Hematopoietic multipotent progenitor cell treated with erythropoietin and hydrocortisone succinate and interleukin-3 and kit ligand, for 4 days (in vitro differentiated cells): Measurements from ENCODE around the gene HS6ST3.

ENCODE experiments used
- DNase-seq: peaks from one replicate; pipeline ENCODE4 v3.0.0-alpha.2; 2015

The HS6ST3 gene

GRCh38 chr13:96804174-96804573 is 714.3 kb downstream of the HS6ST3 start:
- no peak for DNase-seq

DNA sequence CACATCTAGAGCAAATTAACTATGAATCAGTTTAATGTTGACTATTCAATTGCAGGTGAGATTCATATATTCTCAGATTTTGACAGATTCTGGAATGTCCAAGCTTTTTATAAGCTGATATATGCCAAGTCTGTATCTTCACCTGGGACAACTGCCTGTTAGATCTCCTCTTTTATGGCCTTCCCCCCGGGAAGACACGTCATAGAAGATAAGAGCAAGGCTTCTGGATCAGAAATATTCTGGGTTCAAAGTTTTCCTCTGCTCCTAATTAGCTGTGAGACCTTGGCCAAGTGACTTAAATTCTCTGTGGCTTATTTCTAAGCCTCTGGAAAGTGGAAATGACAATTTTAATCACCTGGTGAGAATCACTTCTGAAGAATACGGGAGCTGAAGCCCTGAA is 716.8 kb downstream of the HS6ST3 start:
- DNase-seq, result no peak

- DNase-seq, result no peak
These were observed 719.6 kb downstream of the HS6ST3 start for GRCh38 chr13:96809366-96810096.

GRCh38 chr13:96810104-96810503 is 720.2 kb downstream of the HS6ST3 start:
- no peak for DNase-seq

- no peak for DNase-seq
These were observed 721.1 kb downstream of the HS6ST3 start for GRCh38 chr13:96811049-96811448.

GRCh38 chr13:96816261-96816660 is 726.4 kb downstream of the HS6ST3 start:
- no peak for DNase-seq

DNA sequence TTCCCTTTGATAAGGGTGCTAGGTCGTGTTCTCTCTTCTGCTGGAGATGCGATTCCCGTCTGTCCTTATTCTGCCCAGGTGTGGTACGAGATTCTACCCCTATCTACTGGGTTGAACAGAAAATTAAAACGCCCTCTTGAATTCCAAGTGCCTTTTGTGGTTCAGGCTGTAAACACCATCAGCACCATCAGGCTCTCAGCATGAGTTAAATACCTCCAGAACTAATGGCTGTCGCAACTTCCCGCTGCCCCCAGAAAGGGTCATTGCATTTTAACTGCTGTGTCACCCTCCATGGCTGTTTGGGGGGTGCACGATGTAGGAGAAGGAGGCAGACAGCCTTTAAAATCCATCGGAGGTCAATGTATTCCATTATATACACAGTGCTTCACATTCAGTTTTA is 727.0 kb downstream of the HS6ST3 start:
- no peak for DNase-seq

GRCh38 chr13:96817336-96817941 is 727.5 kb downstream of the HS6ST3 start:
- peak; percentile 48 for DNase-seq

DNA sequence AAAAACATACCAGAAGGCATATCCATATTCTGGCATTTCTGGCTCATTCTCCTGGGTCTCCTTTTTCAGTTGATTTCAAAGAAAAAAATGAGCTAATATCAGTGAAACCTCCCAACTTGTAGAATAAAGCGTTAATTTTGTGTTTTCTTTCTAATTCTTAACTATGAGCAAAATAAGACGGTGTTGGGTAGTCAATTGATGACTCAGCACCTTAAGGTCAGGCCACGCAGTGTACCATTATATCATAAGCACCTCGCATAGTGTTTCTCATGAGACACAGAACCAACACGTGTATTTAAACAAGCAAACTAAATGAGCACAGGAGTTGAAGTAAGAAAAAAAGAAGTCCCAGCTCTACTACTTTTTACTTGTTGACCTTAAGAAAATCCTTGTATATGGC is 729.5 kb downstream of the HS6ST3 start:
- no peak for DNase-seq

DNA sequence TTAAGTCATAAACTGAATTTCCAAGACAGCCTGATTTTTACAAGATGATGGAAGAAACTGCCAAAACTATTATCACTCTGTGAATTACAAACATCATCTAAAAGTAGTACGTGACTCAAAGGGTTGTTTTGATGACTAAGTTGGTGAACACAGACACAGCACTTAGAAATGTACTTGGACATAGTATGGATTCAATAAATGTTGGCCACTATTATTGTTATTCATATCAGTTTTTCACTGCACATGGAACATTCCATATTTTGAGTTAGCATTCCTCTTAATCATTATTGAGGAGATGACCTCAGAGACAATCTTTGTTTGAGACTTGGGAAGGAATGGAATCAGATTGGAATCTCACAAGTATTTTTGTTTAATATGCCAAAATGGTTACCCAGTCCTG is 731.5 kb downstream of the HS6ST3 start:
- no peak for DNase-seq

- no peak for DNase-seq
These were observed 732.1 kb downstream of the HS6ST3 start for GRCh38 chr13:96821971-96822370.

DNA sequence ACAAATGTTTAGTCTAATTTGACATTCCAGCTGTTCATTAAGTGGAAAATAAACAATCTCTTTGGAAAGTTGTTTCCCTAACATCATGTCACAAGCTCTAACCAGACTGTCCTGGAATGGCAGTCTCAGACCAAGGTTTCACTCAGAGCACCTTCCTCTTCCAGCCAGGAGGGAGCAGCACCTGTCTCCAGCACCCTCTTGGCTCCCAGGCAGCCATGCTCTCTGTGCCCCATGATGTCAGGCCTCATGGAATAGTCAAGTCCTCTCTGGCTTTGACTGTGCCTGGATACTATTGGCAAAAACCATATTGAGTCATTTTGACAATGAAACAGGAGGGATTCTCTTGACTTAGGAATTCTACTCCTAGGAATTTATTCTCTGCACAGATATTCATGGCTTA is 733.0 kb downstream of the HS6ST3 start:
- peak; percentile 26 for DNase-seq

DNA sequence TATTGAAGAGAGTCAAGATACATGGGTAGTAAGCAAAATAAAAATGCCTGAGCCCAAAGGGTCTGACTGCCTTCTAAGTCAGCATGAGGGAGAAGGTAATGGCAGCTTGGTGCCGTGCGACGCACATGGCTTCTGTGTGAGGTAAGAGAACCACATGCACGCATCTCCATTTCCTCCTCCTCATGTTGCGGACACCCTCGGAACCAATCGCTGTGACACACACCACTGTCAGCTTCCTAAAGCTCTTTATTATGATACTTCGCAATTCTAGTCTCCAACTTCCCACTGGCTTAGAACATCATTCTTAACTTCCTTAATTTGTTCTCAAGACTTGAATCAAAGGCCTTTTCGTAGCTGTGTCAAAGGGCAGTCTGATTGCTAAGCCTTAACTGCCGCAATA is 734.2 kb downstream of the HS6ST3 start:
- DNase-seq, result peak; percentile 37

DNA sequence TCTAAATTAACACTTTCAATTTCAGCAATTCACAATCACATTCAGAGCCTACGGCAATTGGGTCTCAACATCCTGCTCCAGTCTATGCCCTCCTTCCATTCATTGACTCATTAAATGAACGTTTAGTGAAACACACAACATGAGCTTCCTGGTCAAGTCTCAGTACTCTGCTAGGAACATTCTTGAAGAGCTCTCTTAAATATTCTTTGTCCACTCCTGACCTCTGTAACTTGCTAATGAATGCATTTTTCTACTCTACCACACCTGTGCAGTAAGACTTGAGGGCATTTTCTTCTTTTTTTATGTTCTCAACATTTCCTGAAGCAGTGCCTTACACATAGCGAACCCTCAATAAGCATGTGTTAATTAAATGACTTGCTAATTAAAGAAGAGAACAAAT is 735.7 kb downstream of the HS6ST3 start:
- DNase-seq, result no peak

DNA sequence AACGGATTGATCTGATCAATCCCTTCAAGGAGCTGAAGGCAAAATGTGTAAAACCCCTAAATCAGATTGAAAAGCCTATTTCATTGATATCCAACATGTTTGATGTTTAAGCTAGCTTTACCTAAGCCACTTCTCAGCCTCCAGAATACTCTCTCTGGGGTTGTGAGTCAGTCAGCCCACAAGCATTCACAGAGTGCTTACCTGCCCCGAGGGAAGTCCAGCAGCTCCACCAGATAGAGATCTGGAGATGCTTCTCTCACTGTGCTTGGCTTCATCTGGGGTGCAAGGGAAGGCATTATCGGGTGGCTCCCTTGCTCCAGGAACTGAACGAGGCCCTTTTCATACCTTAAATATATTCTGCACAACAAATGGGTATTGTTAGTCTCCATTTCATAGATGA is 744.7 kb downstream of the HS6ST3 start:
- DNase-seq, result no peak

DNA sequence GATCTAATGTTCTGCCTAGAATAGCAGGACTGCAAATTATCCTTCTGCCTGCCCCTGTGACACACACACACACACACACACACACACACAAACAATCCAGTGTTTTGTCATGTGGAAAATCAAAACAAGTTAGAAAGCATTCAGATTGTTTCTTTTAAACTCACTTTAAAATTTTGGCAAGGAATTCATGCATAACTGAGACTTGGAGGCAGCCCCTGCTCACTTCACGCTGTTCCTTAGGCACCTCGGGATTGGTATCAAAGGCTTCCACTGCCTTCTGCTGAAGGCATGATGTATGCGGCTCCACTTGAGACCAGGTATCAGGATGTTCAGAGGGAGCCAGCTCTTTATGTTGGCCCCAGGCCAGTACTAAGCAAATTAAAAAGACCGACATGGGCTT is 745.6 kb downstream of the HS6ST3 start:
- DNase-seq, result no peak

GRCh38 chr13:96836733-96837132 is 746.8 kb downstream of the HS6ST3 start:
- no peak for DNase-seq

DNA sequence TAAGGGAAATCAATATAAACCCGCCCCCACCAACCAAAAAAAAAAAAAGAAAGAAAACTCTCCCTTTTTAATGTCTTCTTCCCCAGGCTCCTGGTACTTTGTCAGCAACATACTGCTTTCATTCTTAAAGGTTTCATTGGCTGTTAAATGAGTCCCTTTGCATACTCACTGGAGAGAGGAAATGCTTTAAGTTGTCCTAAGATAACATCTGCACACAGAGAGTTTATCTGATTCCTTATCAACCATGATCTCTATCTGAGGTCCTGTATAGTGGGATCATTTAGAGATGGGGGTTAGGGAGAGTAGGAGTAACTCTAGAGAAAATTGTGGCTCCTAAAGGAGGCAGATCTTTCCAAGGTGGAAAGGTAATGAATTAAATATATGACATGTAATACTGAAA is 747.9 kb downstream of the HS6ST3 start:
- peak; percentile 14 for DNase-seq

GRCh38 chr13:96844195-96844594 is 754.3 kb downstream of the HS6ST3 start:
- DNase-seq, result no peak

DNA sequence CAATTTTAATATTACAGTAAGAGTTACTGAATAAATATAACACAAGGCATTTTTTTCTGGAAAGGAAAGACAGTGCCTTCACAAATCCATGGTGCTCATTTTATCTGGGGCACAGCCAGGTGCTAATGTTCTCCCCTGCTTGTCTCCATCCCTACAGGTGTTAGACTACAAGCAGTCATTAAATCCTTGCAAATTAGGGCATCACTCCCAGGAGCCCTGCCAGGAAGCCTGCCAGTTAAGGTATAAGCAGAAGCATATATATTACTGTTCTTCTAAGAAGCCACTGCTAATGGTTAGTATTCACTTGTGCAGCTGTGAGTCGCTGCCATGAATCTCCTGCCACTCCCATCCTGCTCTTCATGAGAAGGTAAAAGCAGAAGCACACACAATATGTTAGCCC is 754.7 kb downstream of the HS6ST3 start:
- no peak for DNase-seq

- no peak for DNase-seq
These were observed 758.4 kb downstream of the HS6ST3 start for GRCh38 chr13:96848286-96848685.

DNA sequence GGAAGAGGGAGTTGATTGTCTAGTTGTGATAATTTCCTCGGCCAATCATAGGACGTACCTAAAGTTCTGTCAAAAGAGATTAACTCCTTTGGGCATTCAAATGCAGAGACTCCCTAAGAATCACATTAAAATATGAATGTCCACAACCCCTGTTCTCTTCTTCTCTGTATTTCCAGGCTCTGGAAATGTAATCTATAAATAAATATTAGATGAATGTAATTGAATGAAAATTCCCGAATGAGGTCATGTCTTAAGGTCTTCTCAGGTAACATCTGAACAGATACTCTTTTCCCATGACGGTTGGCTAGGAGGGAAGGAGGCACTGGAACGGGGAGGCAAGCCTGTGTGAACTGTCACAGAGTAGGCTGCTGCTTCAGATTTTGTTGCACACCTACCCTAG is 759.2 kb downstream of the HS6ST3 start:
- peak; percentile 4 for DNase-seq

DNA sequence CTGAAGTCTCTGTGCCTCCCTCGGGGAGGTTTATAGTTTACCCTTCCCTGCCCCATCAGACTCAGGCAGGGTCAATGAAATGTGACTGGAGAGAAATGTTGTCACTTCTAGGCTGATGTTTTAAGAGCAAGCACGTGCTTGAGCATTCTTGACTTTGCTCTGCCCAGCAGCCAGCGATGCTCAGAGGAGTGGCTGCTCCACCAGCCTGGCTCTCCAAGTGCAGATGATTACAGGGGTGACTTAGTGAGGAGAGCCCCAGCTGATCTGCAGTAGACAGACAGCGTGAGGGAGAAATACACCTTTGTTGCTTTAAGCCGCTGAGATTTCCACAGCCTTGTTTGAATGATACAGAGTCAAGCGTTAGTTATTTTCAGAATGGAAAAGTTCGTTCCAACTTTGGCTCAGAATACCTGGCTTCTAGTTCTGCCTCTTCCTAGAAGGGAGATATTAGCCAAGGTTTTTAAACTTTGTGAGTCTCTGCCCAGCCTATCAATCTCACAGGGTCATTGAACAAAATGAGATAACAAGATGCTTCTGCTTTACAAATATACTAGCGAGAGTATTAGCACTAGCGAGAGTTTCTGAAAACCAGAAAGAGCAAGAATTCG is 760.7 kb downstream of the HS6ST3 start:
- DNase-seq, result no peak

DNA sequence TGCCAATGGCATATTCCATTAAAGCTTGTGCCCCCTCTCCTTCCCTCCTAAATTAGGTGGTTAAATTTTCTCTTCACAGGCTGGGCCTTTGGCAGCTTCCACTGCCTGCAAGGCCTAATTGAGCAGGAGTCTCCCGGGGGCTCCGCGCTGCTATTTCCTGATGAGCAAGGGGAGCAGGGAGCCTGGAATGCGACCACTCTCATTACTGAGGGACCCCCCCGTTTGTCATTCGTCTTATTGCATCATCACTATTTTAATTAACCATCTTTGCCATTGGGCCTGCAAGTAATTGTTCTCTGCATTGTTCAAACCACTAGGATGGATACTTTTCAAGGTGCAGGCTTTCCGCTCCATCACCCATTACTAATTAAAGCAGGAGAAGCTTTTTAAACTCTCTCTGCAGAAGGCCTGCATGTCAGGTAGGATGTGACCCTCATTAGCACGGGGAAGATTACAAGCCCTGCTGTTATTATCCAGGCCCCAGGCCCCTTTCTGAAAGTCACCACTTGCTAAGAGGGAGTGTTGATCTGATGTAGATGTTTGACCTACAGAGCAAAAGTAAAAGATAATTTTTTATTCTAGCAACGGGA is 762.0 kb downstream of the HS6ST3 start:
- DNase-seq, result no peak
